Brain pericyte (primary cell): ENCODE data around the gene ZFHX3.

Source experiments
- DNase-seq: peaks from one replicate; pipeline ENCODE4 v3.0.0-alpha.2; 2012; ENCODE audit warnings: low read depth, low spot score

ZFHX3 gene

DNA sequence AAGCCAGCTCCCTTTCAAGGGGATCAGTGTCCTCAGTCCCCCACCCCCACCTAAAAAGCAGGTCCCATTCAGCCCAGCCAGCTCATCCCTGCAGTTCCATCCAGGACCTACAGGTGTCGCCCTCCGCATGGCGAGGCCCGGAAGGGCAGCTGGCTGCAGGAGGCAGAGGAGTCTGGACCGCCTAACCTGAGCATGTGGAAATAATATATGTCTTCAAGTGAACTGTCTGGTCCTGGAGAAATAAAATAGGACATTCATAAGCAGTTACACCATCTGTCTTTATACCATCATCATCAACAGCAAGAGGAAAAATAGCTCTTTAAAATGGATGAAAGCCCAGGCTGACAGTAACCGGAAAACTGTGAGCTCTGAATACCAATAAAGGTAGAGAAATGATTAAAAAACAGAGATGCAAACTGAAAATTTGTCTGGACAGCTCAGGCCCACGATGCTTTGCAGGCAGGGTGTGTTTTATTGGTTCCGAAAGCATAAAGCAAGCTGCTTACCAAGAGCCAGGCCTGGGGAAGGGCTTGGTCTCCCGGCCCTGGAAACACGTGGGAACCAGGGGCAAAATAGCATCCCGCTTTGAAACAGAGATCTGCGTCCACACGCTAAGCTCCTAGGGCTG, 215.2 kb downstream of the ZFHX3 start:
- peak; percentile 54 for DNase-seq

DNA sequence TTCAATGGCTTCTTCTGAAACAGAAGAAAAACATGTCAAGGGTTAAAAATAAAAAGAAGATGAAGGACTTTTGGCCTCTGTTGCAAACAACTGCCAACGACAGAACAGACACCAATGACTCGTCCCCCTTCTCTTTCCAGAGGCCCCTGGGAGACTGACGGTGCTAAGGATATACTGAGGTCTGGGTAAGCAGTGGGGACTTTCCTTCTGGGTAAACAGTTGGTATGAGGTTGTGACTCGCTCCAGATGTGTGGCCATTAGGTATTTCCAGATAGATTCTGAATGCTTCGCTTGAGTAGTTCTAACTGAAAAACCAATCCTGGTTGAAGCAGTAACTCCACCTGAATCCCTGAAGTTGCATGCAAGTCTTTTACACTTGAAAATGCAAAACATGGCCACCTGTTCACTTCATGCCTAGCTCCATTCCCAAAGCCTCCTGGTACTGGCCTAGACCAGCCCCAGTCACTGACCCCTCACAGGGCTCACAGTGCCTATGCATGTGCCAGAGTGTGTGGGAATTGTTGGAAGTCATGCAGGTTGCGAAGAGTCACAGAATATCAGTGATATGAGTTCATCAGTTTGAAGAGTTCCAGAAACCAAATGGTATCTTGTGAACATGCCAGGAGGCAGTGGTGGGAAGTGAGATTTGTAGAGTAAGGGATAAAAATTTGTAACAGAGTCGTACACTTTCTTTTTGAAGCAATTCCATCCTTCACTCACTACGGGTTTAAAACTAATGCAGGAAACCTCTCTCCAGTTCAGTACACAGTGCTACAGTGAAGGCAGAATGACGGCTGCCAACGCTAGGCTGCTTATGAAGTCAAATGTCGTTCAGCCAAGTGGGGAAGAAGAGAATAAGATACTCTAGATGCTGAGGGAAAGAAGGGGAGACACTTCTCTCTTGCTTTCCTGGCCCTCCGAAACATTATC, 217.8 kb downstream of the ZFHX3 start:
- no peak for DNase-seq

DNA sequence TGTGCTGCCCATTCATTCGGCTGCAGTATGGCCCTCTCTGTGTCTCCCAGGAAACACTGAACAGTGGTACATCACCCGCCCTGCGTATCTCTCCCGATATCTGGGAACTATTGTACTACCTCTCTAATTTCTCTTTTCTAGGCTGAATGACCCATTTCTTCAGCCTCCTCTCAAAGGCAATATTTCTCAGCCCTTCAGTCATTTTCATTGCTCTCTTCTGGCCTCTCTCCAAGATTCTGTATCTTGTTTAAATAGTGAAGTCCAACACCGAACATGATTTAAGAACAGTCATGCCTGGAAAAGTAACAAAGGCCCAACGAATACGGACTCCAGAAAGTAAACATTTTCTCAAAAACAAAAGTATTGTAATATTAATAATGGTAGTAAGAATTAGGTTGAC, 220.1 kb downstream of the ZFHX3 start:
- DNase-seq: no peak

DNA sequence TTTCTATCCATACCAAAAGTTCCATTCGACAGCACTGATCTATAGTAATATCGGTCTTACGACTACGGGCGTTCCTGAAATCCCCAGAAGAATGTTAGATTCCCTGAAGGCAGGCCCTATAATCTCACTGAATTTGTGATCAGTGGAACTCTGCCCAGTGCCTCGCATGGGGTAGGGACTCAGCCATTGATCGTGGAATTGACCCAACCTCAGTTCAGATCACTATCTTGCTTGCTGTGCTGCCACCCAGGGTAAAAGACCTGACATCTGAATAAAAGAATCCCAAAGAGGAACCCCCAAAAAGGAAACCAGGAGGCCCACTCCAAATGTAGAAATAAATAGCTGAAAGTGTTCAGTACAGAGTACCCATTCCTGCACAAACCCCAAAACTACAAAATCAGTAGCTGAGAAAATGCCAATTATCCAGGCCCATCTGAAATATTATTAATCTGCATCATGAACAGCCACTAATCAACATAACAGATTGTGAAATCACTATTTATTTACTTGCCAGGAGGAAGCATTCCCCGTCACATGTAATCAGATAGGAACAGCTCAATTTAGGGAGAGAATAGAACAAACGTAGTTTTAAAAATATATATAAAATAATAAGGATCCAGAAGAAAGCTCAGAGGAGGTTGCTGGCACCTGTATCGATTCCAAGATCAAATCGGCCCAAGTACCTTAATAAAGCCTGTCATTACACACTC, 221.9 kb downstream of the ZFHX3 start:
- no peak for DNase-seq

DNA sequence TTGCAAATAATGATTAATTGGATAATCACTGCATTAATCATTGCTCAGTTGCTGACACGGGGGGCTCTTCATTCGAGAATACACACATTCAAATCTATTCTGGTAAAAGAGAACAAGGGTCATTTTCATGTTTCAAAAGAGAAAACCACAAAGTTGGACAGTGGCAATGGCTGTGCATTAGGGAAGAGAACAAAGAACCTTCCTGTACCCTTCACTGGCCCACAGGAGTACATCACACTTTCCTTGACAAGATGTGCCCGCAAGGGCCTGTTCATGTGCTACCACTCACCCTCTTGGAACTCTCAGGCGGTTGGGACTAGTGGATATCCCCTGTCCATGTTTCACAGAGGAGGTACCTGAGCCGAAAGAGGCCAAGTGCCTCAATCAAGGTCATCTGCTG, 223.2 kb downstream of the ZFHX3 start:
- no peak for DNase-seq

DNA sequence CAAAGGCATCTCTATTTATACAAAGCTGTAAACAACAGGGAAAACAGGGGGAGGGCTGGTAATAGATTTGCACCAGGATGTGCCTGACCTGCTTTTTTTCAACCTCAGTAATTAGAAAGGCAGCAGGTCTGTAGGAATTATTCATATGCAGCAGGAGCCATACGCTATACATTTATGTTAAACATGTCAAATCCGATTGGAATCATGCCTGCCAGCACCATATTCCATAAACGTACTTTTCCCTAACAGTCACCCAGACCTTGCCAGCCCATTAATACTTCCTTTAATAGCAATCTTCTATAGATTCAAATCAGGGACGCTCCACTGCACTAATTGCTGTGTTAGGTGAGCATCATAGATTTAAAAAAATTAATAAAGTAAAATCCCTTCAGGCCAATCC, 223.9 kb downstream of the ZFHX3 start:
- DNase-seq: no peak

DNA sequence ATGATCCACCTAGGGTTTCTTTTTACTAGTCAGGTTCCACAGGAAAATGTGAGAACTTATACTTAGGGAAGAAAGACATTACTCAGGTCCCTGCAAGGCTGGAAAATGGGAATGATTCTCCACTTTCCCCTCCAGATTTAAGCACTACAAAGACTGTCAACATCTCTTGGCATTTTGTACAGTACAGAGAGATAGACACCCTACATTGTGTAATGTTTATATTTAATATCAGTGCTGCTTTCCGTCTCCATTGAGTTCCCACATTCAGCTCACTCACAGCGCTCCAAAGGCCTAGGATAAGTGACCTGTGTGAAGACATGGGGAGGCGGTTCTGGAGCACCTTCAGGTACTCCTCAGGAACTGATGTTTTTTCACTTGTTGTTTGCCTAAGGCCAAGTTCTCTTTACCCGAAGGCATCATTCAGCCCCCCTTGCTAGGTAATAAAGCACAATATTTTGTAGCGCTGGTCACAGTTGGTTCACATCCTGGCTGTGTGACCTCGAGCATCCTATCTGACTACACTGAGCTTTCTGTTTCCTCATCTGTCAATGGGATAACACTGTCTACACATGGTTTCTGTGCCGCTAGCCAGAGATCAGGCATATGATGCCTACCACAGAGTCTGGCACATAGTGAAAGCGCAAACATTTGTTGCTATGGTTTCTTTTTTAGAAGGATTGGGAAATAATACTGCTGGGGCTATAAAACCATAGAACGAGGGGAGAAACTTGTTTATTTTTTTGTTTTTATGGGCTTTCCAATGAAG, 226.6 kb downstream of the ZFHX3 start:
- no peak for DNase-seq

DNA sequence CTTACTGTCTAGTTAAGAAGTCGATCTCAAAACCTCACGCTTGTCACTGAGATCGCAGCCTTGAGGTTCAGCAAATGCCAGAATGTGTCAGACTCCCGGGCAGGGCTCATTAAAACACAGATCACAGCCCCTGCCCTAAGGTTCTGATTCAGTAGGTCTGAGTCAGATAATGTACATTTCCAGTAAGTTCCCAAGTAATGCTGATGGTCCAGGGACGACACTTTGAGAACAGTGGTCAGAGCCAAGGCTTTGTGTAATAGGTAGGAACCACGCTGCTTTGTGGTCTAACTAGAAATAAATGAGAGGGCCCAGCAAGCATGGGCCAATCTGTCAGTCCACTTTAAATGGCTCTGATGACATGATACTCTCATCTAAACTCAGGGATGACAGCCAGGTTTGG, 228.6 kb downstream of the ZFHX3 start:
- DNase-seq: no peak

DNA sequence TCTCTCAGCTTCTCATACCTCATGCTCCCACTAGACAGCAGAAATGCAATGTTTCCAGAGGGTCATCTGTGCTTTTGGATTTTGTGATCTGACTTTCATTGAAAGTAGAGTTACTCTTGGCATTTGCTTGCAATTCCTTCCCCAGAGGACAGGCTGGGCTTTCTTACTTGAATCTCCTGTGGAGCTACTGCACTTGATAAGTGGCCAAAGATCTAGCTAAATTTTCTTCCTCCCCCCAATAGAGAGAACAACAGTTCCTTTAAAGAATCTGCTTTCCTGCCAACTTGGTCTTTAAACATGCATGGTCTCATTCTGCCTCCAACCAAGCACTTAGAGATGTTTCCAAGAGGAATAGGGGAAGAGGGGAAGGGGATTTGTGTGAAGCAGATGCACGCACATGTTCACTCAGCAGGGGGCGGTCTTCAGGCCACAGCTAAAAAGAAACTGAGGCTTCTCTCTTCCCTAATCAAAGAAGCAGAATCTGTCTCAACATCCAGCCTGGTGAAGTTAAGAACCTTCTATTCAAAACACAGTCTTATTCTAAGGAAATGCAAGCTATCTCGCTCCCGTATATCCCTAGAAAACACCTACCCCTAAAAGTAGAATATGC, 229.6 kb downstream of the ZFHX3 start:
- DNase-seq: no peak

DNA sequence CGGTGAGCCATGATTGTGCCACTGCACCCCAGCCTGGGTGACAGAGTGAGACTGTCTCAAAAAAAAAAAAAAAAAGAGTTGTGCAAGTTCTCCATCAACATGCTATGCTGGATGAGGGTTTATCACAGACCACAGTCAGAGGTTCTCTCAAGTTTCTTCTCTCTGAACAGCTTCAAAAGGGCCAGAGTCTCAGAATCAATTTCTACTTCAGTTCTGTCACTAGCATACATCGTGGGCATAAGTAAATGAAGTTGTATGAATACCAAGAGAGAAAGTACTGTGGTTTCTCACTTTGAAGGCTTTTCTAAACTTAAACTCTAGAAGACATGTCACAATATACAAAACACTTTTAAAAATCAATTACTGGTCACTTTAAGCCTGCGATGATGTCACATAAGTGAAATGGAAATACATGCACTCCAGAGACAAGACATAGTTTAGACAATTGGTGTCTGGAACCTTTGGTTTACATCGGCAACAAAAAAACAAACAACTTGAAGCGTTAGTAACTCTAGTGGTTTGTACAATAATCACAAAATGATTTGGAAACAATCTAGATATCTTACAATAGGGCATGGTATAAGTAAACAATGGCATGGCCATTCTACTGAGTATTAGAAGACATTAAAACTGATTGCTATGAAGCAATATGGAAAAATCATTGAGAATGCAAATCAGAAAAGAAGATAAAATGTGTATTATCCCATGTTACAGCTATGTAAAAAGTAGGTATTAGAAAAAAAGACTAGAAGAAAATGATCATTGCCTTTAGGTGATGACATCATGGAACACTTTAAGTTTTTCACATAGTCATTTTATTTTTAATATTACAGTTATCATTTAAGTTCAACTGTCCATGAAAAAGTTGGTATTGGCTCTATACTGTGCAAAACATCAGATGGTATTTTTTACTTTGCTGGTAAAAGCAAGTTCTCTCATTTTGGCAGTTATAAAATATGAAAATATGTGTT, 232.3 kb downstream of the ZFHX3 start:
- DNase-seq: no peak

DNA sequence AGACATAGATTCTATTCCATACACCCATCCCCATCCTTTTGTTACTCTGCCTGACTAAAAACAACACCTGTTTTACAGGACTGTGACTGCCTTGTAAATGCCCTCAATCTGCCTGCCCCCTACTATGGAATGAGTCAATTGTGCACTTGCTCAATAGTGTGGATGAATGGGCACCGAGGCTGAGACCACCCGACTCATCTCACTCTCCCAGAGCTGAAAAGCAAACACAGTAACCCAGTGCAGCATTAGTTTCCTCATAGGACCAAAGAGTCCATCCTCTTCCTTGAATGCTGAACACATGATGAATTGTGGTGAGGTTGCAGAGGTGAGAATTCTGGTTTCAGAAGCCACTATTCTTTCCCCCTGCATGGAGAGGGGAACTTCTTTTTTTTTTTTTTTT, 233.7 kb downstream of the ZFHX3 start:
- no peak for DNase-seq

DNA sequence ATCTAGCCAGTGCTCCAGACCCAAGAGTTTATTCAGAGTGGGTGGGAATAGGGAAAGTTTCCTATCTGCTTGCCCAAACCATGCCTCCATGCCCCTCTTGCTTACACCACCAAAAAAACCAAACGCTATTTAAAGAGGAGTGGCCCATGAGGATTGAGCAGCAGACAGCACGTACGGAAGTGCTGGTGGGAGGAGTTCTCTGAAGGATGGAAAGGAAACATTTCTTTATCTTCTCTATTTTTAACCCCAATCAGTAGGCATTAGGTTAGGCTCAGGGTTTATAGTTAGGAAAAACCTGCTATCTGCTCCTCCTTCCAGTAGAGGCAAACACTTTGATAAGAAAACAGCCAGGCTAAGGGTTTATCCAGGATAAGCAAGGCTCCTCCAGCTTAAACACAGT, 235.3 kb downstream of the ZFHX3 start:
- no peak for DNase-seq

DNA sequence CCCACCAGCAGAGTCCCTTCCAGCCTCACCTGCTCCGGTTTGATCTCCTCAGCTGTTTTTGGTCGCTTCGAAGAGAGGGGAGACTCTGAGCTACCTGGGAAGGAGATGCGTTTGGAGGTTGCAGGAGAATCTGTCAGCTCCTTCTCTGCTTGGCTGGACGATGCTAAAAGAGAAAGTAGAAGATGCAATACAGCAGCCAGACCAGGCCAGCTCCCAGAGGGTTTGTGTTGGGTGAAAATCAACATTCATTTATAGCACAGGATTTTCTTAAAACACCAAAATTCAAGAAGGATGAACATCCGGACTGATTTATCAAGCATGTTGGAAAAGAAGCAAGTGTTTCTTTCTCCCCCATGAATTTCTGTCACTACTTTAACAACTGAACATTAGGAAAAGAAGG, 236.1 kb downstream of the ZFHX3 start:
- no peak for DNase-seq

DNA sequence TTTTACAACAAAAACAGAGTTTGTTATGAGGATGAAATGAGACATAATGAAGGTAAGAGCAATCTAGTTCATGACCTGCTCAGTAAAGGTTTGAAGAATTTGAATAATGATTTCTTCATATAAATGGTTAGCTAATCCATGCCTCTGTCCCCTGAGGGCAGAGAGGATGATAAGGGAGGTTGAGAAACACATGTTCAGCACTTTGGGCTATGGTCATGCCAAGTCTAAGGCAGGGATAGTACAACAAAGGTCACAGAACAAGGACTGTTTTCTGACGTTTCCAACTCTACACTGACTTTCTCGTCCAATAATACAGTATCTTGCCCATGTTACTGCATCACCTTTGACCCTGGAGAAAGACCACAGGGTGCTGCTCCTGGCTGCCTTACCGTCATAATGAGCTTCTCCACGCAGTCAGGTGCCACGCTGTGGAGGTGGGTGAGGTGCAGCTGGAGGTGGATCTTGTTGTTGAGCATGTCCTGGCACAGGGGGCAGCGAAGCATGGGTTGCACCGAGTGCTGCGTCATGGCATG, 236.7 kb downstream of the ZFHX3 start:
- no peak for DNase-seq

DNA sequence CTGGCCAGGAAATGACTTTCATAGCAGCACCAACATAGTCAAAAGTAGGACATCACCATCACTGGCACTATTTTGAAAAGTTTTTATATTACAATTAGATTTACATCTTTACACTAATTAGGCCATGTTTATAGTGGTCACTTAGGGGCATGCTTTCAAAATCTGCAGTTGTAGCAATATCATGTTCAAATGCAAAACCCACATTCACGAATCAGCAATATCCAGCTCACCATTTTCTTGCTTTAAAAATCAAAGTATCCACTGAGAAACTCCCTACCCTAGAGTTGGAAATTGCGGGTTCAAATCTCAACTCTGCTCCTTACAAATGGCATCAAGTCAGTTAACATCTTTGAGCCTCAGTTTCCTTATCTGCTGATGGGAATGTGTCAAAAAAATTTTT, 237.4 kb downstream of the ZFHX3 start:
- no peak for DNase-seq

DNA sequence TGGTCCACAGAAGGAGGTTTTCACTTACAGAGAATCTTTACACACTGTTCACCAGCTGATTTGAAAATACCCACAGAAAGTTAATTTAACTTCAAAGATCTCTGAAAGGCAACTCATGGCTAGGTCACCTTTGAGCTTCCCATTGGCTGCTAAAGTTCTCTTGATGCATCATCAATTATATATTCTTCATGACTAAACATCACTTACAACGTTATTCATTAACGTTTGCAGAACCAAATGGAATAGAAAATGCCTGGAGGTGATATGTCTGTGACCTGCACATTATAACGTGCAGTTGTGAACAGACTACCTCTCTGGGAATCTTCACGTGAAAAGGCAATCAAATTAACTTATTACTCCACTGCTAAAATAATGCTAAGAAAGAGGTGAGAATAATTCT, 238.5 kb downstream of the ZFHX3 start:
- DNase-seq: no peak

DNA sequence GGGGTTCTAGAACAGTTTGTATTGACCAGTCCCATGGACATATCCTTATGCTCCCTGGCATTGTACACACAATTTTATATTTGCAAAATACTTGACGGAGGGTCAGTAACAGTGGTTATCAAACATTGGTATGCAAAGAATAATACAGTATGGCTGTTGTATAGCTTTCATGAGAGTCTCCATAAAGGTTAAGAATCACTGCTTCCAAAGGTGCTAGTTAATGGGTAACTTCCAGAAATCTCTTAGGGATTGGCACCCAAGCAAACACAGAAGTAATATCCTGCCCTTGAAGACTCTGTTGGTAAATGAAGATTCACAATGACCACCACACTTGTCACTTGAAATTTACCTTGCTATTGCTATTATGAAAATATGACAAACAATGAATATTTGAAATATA, 239.2 kb downstream of the ZFHX3 start:
- no peak for DNase-seq

DNA sequence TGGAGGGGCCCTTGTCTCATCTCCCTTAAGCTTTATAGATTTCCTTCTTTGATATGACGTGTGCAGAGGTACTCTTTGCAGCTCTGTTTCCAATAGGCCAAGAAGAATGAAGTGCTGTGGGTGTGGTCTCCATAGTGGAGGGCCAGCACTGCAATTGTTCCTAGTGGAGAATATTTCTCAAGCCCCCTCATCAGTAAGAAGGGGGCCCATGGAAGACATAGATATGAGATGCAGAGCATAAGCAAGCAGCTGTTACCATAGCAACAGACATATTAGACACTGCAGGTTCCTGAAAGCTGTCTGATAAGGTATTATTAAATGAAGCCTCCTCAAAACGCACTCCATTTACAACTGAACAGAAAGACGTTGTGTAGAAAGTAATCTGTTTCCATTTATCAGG, 240.7 kb downstream of the ZFHX3 start:
- DNase-seq: no peak

DNA sequence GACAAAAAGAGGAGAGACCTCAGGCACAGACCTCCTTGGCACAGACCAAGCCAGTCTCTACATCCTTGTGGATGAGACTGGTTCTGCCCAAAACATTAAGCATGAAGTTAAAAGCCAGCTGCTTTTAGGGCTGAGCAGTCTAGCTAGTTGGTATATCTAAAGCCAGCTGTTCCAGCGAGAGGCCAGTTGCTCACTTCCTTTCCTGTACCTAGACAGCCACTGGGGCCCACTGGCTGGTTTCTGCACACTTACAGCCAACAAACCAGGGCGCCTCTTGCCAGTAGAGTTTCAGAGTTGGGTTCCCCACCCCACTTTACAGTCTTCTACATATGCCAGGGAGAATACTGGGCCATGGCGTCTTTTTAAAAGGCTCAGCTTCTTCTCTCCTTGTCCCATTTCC, 242.4 kb downstream of the ZFHX3 start:
- DNase-seq: no peak
